H1 (cell line): ENCODE data around the gene PTPN5. TPM values are rescaled to one million over a fixed set of nuclear protein-coding genes. Genes with fewer than 3 reads are reported as not detected.

ENCODE experiments used
- RNF2 ChIP-seq: fragments of 200-900, 300-1000 bp; sonication (generic); IDR thresholded peaks from 2 replicates; pipeline ENCODE4 v1.7.1; 2016; ENCODE audit warnings: borderline replicate concordance, low read depth, mild to moderate bottlenecking, antibody characterized with exemption, low read length; ENCODE audit not compliant: poor library complexity, severe bottlenecking; ENCODE audit errors: missing control alignments
- TBP ChIP-seq: IDR thresholded peaks from 2 replicates; pipeline ENCODE4 v1.6.1; 2011; ENCODE audit warnings: low read depth, low read length, improper control_type of control experiment
- polyA plus RNA-seq, 7 experiments: library from polyadenylated mRNA; depleted of rRNA in 3 of 7; stranded (reverse) in 5 of 7; unstranded in 2 of 7; fragments of >200 nt in 5 of 7; fragments of 200-250 nt in 2 of 7; gene quantifications; 1 replicate in 5 of 7; 2 replicates in 1 of 7; 4 replicates in 1 of 7; pipeline versions ENCODE4 v1.2.1 to v1.2.3, GENCODE V29; 2011 to 2013; ENCODE audit warnings: missing spikeins in 2 of 7, mixed read lengths in 2 of 7
- total RNA-seq: library from RNA; stranded (reverse); fragmentation: NEBNext Ultra II Directional; extraction: Animal tissue kit (Norgen Biotek cat#: 25700); gene quantifications from 2 replicates; pipeline ENCODE4 v1.2.1, GENCODE V29; 2021

PTPN5 gene
- total and polyA plus RNA-seq, 2 of the 8 experiments (the other 6 are each of a cell fraction or from before 2014, with no cell fraction given), result 8.4 to 12.9 TPM

GRCh38 chr11:18750944-18751343 lies 40.7 kb downstream of the PTPN5 start (continued):
- TF ChIP-seq RNF2, result no peak
- TF ChIP-seq TBP, result no peak
